GM23248 (cell line): Measurements from ENCODE around the gene CTXN3.

Source experiments
- EZH2 ChIP-seq: fragments of 200-600 bp; sonication (generic); IDR thresholded peaks from 2 replicates; pipeline ENCODE4 v1.6.1; 2018; ENCODE audit warnings: antibody characterized with exemption, mild to moderate bottlenecking; ENCODE audit not compliant: insufficient read depth, poor library complexity, severe bottlenecking
- EZH2phosphoT487 ChIP-seq: fragments of 200-600 bp; sonication (generic); IDR thresholded peaks from 2 replicates; pipeline ENCODE4 v1.6.1; 2018; ENCODE audit warnings: antibody characterized with exemption, moderate library complexity, mild to moderate bottlenecking, low read depth; ENCODE audit not compliant: insufficient read depth

DNA sequence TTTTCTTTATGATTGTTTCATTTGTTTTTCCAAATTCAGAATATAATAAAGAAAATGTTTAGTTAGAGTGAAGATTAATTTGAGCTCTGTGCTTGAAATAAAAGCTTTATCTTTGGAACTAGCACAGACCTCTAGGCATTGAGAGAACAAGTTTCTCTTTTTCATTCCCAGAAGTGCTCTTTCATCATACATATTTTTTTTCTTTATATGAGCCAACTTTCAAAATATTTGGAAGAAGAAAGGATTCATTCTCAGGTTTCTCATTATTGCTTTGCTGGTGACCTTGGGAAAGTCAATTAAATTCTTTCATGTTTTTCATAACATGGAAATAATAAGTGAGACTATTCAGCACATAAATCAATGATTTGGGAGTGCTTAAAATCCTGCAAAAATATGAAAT lies 16.8 kb downstream of the CTXN3 start:
- TF ChIP-seq EZH2: no peak
- no peak for TF ChIP-seq EZH2phosphoT487
